Measurements from ENCODE around the gene IMPA2. TPM values are rescaled to one million over a fixed set of nuclear protein-coding genes. Genes with fewer than 3 reads are reported as not detected.
A peak's percentile ranks its signal among the peaks of the same experiment; 100 is the strongest.

IMPA2 gene
- total and polyA plus RNA-seq, 2 of the 13 experiments (the other 11 are each of a cell fraction or from before 2014, with no cell fraction given) = 37.8 to 71.8 TPM

DNA sequence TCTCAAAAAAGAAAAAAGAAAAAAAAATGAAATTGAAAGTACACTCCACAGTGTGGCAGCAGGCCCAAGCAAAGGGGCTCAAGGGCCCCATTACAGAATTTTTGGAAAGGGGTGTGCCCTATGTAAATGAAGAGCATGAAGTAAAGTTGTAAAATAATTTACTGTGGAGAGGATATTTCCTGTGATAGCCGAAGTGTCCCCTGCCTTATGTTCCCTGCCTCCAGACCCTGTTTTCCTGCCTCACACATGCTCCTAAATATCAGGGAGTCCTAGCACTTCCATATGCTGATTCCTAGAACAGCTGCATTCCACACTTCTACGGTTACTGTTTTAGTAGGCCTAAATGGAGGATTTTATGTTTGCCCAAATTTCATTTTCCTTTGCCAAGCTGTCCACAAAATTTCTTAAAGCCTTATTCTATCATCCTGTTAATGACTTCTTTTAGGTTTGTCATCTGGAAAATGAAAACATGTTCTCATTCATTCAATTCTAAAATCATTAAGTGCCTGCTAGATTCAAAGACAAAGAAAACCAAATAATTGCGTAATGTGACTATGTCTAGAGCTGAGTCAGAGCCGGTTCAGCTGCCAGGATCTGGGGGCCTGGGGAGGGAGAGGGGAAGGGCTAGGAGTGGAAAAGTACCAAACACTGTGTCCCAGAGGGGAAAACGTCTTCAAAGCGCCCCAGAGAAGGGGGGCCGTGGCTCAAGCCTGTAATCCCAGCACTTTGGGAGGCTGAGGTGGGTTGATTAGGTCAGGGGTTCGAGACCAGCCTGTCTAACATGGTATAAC, 25.9 kb upstream of the IMPA2 start (continued):
- TF ChIP-seq, protein P1, sequence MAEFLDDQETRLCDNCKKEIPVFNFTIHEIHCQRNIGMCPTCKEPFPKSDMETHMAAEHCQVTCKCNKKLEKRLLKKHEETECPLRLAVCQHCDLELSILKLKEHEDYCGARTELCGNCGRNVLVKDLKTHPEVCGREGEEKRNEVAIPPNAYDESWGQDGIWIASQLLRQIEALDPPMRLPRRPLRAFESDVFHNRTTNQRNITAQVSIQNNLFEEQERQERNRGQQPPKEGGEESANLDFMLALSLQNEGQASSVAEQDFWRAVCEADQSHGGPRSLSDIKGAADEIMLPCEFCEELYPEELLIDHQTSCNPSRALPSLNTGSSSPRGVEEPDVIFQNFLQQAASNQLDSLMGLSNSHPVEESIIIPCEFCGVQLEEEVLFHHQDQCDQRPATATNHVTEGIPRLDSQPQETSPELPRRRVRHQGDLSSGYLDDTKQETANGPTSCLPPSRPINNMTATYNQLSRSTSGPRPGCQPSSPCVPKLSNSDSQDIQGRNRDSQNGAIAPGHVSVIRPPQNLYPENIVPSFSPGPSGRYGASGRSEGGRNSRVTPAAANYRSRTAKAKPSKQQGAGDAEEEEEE (CRISPR knock-in tag; IDR thresholded peaks at IDR 0.05; ENCODE audit: borderline replicate concordance) = no peak
- TF ChIP-seq SOX13 (IDR thresholded peaks at IDR 0.05) = no peak
- TF ChIP-seq SOX13 (CRISPR knock-in tag; conservative IDR thresholded peaks at IDR 0.05 in 1 of 2, IDR thresholded peaks at IDR 0.05 in 1 of 2) = peak in 1 of 2 experiments; percentile 77; a peak in 2 of 4 replicates
- peak; percentile 46; the same call in 1 of the 2 replicates for TF ChIP-seq ZBTB7B (CRISPR knock-in tag; IDR thresholded peaks at IDR 0.05)
- TF ChIP-seq NCOA5 (CRISPR knock-in tag; IDR thresholded peaks at IDR 0.05) = no peak
- no peak for TF ChIP-seq ZFAT (CRISPR knock-in tag; conservative IDR thresholded peaks at IDR 0.05)
- TF ChIP-seq CHD4 (IDR thresholded peaks at IDR 0.05; ENCODE audit: borderline replicate concordance, low read length) = 0 out of 2 replicates have a peak, but pooled peaks have one; percentile 63
- TF ChIP-seq YEATS4 (CRISPR knock-in tag; IDR thresholded peaks at IDR 0.05; ENCODE audit: borderline replicate concordance) = no peak
- no peak for TF ChIP-seq ZFP36L1 (CRISPR knock-in tag; IDR thresholded peaks at IDR 0.05)
- TF ChIP-seq RARA (CRISPR knock-in tag; IDR thresholded peaks at IDR 0.05) = peak; percentile 63
- no peak for TF ChIP-seq ZZZ3 (CRISPR knock-in tag; IDR thresholded peaks at IDR 0.05; ENCODE audit: borderline replicate concordance)
- TF ChIP-seq KDM6A (CRISPR knock-in tag; IDR thresholded peaks at IDR 0.05; ENCODE audit: low read depth) = no peak
- no peak for TF ChIP-seq ZNF850 (CRISPR knock-in tag; conservative IDR thresholded peaks at IDR 0.05)
- no peak for TF ChIP-seq FOXK2 (IDR thresholded peaks at IDR 0.05)
- TF ChIP-seq, protein P2, sequence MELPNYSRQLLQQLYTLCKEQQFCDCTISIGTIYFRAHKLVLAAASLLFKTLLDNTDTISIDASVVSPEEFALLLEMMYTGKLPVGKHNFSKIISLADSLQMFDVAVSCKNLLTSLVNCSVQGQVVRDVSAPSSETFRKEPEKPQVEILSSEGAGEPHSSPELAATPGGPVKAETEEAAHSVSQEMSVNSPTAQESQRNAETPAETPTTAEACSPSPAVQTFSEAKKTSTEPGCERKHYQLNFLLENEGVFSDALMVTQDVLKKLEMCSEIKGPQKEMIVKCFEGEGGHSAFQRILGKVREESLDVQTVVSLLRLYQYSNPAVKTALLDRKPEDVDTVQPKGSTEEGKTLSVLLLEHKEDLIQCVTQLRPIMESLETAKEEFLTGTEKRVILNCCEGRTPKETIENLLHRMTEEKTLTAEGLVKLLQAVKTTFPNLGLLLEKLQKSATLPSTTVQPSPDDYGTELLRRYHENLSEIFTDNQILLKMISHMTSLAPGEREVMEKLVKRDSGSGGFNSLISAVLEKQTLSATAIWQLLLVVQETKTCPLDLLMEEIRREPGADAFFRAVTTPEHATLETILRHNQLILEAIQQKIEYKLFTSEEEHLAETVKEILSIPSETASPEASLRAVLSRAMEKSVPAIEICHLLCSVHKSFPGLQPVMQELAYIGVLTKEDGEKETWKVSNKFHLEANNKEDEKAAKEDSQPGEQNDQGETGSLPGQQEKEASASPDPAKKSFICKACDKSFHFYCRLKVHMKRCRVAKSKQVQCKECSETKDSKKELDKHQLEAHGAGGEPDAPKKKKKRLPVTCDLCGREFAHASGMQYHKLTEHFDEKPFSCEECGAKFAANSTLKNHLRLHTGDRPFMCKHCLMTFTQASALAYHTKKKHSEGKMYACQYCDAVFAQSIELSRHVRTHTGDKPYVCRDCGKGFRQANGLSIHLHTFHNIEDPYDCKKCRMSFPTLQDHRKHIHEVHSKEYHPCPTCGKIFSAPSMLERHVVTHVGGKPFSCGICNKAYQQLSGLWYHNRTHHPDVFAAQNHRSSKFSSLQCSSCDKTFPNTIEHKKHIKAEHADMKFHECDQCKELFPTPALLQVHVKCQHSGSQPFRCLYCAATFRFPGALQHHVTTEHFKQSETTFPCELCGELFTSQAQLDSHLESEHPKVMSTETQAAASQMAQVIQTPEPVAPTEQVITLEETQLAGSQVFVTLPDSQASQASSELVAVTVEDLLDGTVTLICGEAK (IDR thresholded peaks at IDR 0.05) = no peak
- TF ChIP-seq, protein P2 (CRISPR knock-in tag; IDR thresholded peaks at IDR 0.05) = peak; percentile 27; the same call in 1 of the 2 replicates
- 0 out of 2 replicates have a peak, but pooled peaks have one; percentile 43 for TF ChIP-seq ZNF614 (CRISPR knock-in tag; IDR thresholded peaks at IDR 0.05; ENCODE audit: borderline replicate concordance)
- TF ChIP-seq SPEN (CRISPR knock-in tag; IDR thresholded peaks at IDR 0.05; ENCODE audit: low read depth) = no peak
- TF ChIP-seq ZSCAN12 (CRISPR knock-in tag; IDR thresholded peaks at IDR 0.05) = no peak
- no peak for TF ChIP-seq MBNL3 (CRISPR knock-in tag; conservative IDR thresholded peaks at IDR 0.05)
- no peak for TF ChIP-seq ZNF567 (CRISPR knock-in tag; IDR thresholded peaks at IDR 0.05; ENCODE audit: borderline replicate concordance)

Measured in HepG2 (cell line).